Measurements from ENCODE around the gene LRRC61. TPM values are rescaled to one million over a fixed set of nuclear protein-coding genes. Genes with fewer than 3 reads are reported as not detected.

LRRC61 gene
- total and polyA plus RNA-seq, 2 of the 13 experiments (the other 11 are each of a cell fraction or from before 2014, with no cell fraction given): 33.0 to 34.8 TPM

- TF ChIP-seq RERE (CRISPR knock-in tag; IDR thresholded peaks at IDR 0.05; ENCODE audit: low read depth): peak; percentile 43; the same call in 1 of the 2 replicates
- no peak for TF ChIP-seq EHMT2 (IDR thresholded peaks at IDR 0.05; ENCODE audit: borderline replicate concordance, low read depth, low read length)
- no peak for TF ChIP-seq CAMTA2 (CRISPR knock-in tag; IDR thresholded peaks at IDR 0.05; ENCODE audit: borderline replicate concordance)
- 0 out of 2 replicates have a peak, but pooled peaks have one; percentile 74 for TF ChIP-seq MAZ (IDR thresholded peaks at IDR 0.05; ENCODE audit: borderline replicate concordance, low read depth, low read length)
- TF ChIP-seq MAZ (CRISPR knock-in tag; IDR thresholded peaks at IDR 0.05; ENCODE audit: low read depth): peak; percentile 87
- no peak; the same call in 1 of the 2 replicates for TF ChIP-seq ZNF276 (CRISPR knock-in tag; IDR thresholded peaks at IDR 0.05; ENCODE audit: low read depth)
- TF ChIP-seq THAP8 (CRISPR knock-in tag; IDR thresholded peaks at IDR 0.05; ENCODE audit: borderline replicate concordance): no peak; the same call in 1 of the 2 replicates
- 0 out of 2 replicates have a peak, but pooled peaks have one; percentile 84 for TF ChIP-seq ATAD3A (CRISPR knock-in tag; IDR thresholded peaks at IDR 0.05)
- peak; percentile 90 for TF ChIP-seq UBTF (CRISPR knock-in tag; IDR thresholded peaks at IDR 0.05)
- peak; percentile 97 for TF ChIP-seq ZFY (CRISPR knock-in tag; IDR thresholded peaks at IDR 0.05)
- TF ChIP-seq ZNF256 (CRISPR knock-in tag; conservative IDR thresholded peaks at IDR 0.05): no peak; the same call in 1 of the 2 replicates
- no peak for TF ChIP-seq NONO (IDR thresholded peaks at IDR 0.05)
- TF ChIP-seq NONO (CRISPR knock-in tag; conservative IDR thresholded peaks at IDR 0.05): peak; percentile 93
- TF ChIP-seq CHCHD3 (CRISPR knock-in tag; IDR thresholded peaks at IDR 0.05): peak; percentile 92; the same call in 1 of the 2 replicates
- 0 out of 2 replicates have a peak, but pooled peaks have one; percentile 46 for TF ChIP-seq ZSCAN25 (CRISPR knock-in tag; IDR thresholded peaks at IDR 0.05)
- peak; percentile 54; the same call in 1 of the 2 replicates for TF ChIP-seq HINFP (CRISPR knock-in tag; IDR thresholded peaks at IDR 0.05; ENCODE audit: low read depth)
These were observed at the start of gene LRRC61, which contains the start of gene ACTR3C (continued) for GRCh38 chr7:150322833-150323681.

Data from HepG2 (cell line).